Stimulated activated CD4-positive, alpha-beta T cell treated with anti-CD3 and anti-CD28 coated beads, Interleukin-4, amount 100 ng/mL, for 48 hours (primary cell): ENCODE measurements around the gene HEXD.
A peak's percentile ranks its signal among the peaks of the same experiment; 100 is the strongest.
"Not testable (repeated sequence)": the region's sequence is repeated elsewhere in the genome, so short reads cannot be mapped to it uniquely, and the experiment has no call there.

Experiments used
- DNase-seq, 2 donors: peaks; one replicate each; pipeline ENCODE4 v3.0.0-alpha.2; 2020; ENCODE audit warnings: low read depth in 2 of 2

Gene HEXD

GRCh38 chr17:82457929-82458178, 39.7 kb downstream of the HEXD start:
- DNase-seq, result no peak

GRCh38 chr17:82458179-82458884, 40.2 kb downstream of the HEXD start, which contains the start of gene NARF:
NARF (plus strand) TSS chr17:82458741; CDS start chr17:82458804, 63 bp downstream.
- DNase-seq, result peak; percentile 90 to 95

GRCh38 chr17:82458885-82459424, 40.8 kb downstream of the HEXD start:
- DNase-seq, result no peak

DNA sequence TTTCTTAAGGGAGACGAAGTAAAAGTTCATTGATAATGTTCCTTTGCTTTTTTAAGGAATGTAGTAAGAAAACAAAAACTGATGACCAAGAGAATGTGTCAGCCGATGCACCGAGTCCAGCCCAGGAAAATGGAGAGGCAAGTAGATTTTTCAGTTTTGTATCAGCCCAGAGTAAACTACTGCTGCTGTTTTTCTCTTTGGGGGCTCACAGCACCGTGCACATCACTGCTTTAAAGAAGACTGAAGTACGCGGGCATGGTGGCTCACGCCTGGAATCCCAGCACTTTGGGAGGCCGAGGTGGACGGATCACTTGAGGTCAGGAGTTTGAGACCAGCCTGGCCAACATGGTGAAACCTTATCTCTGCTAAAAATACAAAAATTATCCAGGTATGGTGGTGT, 41.8 kb downstream of the HEXD start:
- not testable (repeated sequence) for DNase-seq

- no peak for DNase-seq
Measured at GRCh38 chr17:82461827-82462524, 43.8 kb downstream of the HEXD start.

- no peak for DNase-seq
Measured at GRCh38 chr17:82463391-82463790, 45.2 kb downstream of the HEXD start.

DNA sequence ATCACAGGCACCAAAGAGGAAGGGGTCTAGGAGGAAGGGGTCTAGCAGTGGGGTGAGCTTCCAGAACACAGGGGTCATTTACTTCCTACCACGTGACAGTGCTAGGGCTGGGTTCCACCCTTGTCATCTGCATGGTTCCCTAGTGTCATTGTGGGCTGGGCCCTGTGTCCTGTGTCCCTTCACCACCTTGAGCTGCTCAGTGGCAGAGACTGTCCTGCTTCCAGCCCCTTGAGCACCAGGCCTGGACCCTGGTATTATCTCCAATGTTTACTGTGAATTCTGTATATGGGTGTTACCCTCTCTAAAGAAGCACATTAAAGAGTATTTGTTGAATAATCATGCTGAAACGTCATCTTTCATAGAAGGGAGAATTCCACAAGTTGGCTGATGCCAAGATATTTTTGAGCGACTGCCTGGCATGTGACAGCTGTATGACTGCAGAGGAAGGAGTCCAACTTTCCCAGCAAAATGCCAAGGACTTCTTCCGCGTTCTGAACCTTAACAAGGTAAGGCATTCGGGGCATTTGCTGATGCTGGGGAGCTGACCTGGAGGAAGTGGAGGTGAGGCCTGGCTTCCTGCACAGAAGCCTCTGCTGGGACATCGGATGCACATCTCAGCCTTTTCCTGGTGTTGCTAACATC, 45.9 kb downstream of the HEXD start:
- no peak for DNase-seq

GRCh38 chr17:82464567-82464929, 46.4 kb downstream of the HEXD start:
- DNase-seq, result no peak

- no peak for DNase-seq
Measured at GRCh38 chr17:82465023-82465603, 47.0 kb downstream of the HEXD start.

GRCh38 chr17:82468692-82469091, 50.5 kb downstream of the HEXD start:
- DNase-seq, result no peak

DNA sequence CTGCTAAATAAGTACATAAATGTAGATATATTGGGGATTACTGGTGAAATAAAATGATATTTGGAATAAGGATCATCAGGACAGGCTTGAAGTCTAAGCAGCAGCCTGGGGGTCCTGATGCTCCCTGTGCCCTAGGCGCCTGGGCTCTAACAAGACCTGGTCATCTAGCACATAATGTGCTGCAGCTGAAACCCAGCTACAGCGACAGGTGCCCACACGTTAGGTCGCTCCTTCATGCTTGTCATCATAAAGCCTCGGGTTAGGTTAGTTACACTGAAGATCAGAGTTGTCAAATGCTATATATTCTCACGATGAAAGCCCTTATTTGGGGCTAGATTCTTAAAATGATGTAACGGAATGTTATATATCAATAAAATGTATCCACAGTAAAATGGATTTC, 51.9 kb downstream of the HEXD start:
- no peak for DNase-seq

DNA sequence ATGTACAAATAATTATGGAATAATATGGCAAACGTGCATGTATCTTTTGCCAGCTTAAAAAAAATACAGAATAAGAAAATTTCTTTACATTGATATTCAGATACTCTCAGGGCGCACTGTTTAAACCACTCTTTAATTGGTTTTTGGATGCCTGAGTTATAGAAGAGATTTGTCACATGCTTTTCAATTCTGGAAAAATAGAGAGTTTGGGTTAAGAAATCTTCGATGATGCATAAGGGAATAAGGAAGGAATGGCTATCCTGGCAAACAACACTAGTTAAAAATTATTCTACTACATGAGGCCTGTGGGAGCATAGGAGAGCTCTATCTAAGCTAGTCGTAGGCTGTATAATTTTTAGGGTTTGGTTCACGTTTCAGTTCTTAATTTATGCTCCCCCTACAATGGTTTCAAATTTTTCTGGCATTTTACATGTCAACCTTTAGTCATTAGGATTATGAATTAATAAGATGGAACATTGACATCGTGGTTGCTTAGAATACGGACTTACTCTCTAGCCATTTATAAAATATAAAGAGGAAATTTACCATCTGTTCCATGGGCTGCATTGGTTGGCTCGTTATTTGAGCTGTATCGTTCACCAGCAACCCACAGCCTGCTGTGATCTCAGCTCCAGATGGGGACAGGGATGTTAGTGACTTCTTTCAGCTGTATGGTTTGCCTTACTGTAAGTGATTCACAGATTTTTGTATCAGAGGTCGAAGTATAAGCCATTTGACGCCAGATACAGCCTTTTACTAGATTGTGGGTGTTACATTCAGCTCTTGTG, 56.3 kb downstream of the HEXD start:
- no peak for DNase-seq

- DNase-seq, result no peak
Measured at GRCh38 chr17:82475458-82475857, 57.3 kb downstream of the HEXD start.

GRCh38 chr17:82477934-82478333, 59.8 kb downstream of the HEXD start:
- DNase-seq, result no peak

- no peak for DNase-seq
Measured at GRCh38 chr17:82479602-82480001, 61.5 kb downstream of the HEXD start.

- DNase-seq, result no peak
Measured at GRCh38 chr17:82480318-82480717, 62.2 kb downstream of the HEXD start.

DNA sequence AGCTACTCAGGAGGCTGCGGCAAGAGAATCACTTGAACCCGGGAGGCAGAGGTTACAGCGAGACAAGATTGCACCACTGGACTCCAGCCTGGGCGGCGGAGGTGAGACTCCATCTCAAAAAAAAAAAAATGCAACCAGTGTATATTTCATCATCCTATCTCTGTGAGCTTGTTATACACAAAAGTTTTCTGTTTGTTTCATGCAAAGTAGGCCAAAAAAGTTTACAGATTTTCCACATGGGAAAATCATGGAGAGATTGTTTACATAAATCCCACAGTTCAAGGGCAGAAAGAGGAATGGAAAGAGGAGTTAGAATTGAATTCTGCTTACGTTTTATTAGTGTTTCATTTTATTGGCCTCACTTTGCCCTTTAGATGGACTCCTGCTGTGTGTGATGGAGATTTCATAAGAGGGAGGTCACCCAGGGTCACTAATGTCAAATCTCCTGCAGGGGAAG, 65.1 kb downstream of the HEXD start:
- DNase-seq, result no peak

- DNase-seq, result no peak
Measured at GRCh38 chr17:82483836-82484235, 65.7 kb downstream of the HEXD start.

DNA sequence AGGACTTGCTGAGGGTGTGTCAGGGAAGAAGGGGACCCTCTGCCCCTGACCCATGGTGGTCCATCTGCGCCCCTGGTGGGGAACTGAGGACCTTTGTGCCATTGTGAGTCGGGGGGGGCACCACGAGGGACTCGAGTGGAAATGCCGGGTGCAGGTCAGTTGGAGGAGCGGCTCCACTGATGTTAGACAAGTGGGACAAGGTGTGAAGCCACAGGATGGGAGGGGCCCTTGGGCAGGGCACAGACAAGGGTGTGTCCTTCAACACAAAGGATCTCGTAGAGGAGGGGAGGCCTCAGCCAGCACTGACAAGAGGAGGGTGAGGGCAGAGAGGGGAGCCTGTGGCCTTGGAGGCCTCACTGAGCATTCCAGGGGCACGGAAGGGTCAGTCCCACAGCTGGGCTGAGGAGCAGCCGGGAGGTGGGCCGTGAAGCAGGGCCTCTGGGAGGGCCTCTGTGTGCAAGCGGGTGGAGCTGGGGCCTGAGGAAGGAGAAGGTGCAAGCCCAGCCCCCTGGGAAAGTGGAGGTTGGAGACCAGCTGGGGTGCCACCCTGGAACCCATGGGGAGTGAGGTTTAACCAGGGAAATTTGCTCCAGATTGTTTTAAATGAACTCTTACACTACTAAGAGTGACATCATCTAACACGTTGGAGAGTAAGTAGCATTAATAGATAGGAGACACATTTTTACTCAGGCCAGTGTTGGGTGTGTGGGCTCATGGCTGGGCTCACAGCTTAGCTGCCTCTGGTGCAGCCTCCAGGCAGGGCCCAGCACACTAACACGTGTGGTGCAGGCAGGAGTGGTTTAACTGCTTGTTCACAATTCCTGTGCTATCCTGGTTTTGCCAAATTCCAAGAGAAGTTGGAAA, 68.3 kb downstream of the HEXD start:
- DNase-seq, result no peak

GRCh38 chr17:82487910-82488309, 69.8 kb downstream of the HEXD start:
- no peak for DNase-seq

DNA sequence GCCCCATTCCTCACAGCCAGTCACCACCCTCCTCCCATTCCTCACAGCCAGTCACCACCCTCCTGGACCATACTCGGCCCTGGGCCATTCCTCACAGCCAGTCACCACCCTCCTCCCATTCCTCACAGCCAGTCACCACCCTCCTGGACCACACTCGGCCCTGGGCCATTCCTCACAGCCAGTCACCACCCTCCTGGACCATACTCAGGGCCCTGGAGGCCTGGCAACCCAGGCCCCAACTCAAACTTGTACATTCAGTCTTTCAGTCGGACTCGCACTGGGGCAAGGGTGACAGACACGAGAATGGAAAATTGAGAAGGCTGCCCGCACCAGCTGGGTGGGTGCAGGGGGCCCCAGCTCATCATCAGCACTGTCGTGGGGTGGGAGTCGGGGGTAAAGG, 71.0 kb downstream of the HEXD start:
- no peak for DNase-seq
